Small intestine (tissue), 7 donors: ENCODE measurements around the gene AOPEP. TPM values are rescaled to one million over a fixed set of nuclear protein-coding genes. Genes with fewer than 3 reads are reported as not detected.
A peak's percentile ranks its signal among the peaks of the same experiment; 100 is the strongest.

Source experiments
- DNase-seq, 2 donors: peaks; one replicate each; pipeline versions ENCODE4 v3.0.0 to v3.0.0-alpha.2; 2013
- FAIRE-seq: peaks from 2 replicates; lab custom pipeline; 2012; peaks lifted over from hg19 to GRCh38; lab: Jason Lieb, UNC
- H3K27ac ChIP-seq, 3 donors: one replicate each; pipeline ENCODE4 v1.5.1; 2013; ENCODE audit warnings: low read length in 2 of 3, mild to moderate bottlenecking in 2 of 3, control low read depth in 1 of 3, inconsistent platforms in 1 of 3, low read depth in 1 of 3, moderate library complexity in 1 of 3
- H3K27me3 ChIP-seq, 3 donors: one replicate each; pipeline ENCODE4 v1.6.1; 2013; ENCODE audit warnings: low read length in 3 of 3, inconsistent platforms in 1 of 3; ENCODE audit not compliant: control insufficient read depth in 3 of 3, insufficient read depth in 3 of 3
- H3K36me3 ChIP-seq, 3 donors: one replicate each; pipeline ENCODE4 v1.6.1; 2013; ENCODE audit warnings: low read length in 3 of 3, inconsistent platforms in 1 of 3, low read depth in 1 of 3, mild to moderate bottlenecking in 1 of 3, moderate library complexity in 1 of 3; ENCODE audit not compliant: control insufficient read depth in 3 of 3, insufficient read depth in 2 of 3
- H3K4me1 ChIP-seq, 3 donors: one replicate each; pipeline ENCODE4 v1.6.1; 2013; ENCODE audit warnings: low read length in 2 of 3, inconsistent platforms in 1 of 3, low read depth in 1 of 3, mild to moderate bottlenecking in 1 of 3, moderate library complexity in 1 of 3; ENCODE audit not compliant: control insufficient read depth in 3 of 3, insufficient read depth in 2 of 3
- H3K4me3 ChIP-seq, 3 donors: one replicate each; pipeline ENCODE4 v1.5.1; 2013; ENCODE audit warnings: low read length in 3 of 3, control low read depth in 1 of 3, inconsistent platforms in 1 of 3, low read depth in 1 of 3, mild to moderate bottlenecking in 1 of 3, moderate library complexity in 1 of 3
- H3K9me3 ChIP-seq, 2 donors: one replicate each; pipeline ENCODE4 v1.6.1; 2013; ENCODE audit warnings: low read depth in 1 of 2, low read length in 1 of 2; ENCODE audit not compliant: control insufficient read depth in 2 of 2, insufficient read depth in 1 of 2
- WGBS, 3 donors: extraction: QIAGEN DNeasy Blood & Tissue Kit; methylation state at CpG; one replicate each; pipeline ENCODE4 v1.1.7; 2013; 5-methylcytosine and 5-hydroxymethylcytosine counted together
- polyA plus RNA-seq, 4 donors: library from polyadenylated mRNA; stranded (reverse) in 3 of 4; unstranded in 1 of 4; fragments of 200-250 nt in 3 of 4; fragments of 120-200 nt in 1 of 4; gene quantifications; one replicate each; pipeline versions ENCODE4 v1.2.1 to v1.2.3, GENCODE V29; 2013
- donor health status: healthy with polysubstance abuse.
- donor health status: control.
- donor health status: control.
- donor health status: Bipolar disorder and iron deficiency.
- donor health status: healthy.

AOPEP gene
- polyA plus RNA-seq, 4 donors, result 26.3 to 34.7 (median 28.4) TPM

DNA sequence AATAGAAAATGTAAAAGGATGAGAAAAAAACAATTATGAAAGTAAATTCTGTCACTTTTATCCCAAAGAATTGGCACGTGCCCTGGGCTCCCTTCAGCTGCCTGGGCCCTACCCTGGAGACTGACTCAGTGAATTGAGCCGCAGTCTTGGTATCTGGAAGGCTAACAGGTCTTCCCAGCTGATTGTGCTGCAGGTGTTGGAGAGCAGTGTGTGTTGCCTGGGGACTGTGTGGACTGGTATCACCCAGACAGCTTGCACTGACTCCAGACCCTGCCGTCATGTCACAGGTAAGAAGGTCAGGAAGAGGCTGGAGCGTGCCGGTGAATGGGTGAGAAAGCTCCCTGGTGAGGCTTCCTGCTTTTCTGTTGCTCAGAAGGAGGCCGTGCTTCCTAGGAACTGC, 83.3 kb downstream of the AOPEP start:
- H3K4me1 ChIP-seq, result peaks cover 0 to 17% (median 0%) of the 10 kb centered on the region in 3 donors
- DNase-seq (no peak), FAIRE-seq (no peak)
- H3K4me3 ChIP-seq, result no peak overlapping the region
- no peaks in the 10 kb centered on the region for H3K9me3 ChIP-seq
- H3K27me3 ChIP-seq, result no peaks in the 10 kb centered on the region
- H3K36me3 ChIP-seq, result peaks cover 0 to 29% (median 0%) of the 10 kb centered on the region in 3 donors
- WGBS, 3 donors, result 96 to 99% (median 99%) methylated on average over 6 of the region's 6 CpGs
- H3K27ac ChIP-seq, result no peak overlapping the region

DNA sequence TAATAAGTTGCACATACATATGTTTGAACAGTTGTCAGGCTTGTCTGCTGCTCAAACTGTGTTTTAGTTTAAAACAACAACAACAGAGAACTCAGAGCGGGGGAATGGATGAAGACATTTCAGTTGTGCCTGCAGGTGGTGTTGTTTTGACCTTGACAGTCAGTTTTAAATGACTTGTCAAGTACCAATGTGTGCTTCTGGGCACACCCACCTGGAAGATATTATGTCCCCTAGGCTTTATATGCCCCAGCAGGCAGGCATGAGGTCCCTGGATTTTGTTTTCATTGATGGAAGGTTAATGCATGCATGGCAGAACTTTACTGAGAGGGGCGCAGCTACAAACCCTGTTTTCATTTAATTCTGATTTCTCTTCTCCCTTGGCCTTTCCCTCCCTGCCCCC, 84.6 kb downstream of the AOPEP start:
- FAIRE-seq (no peak), DNase-seq (no peak)
- H3K27me3 ChIP-seq, result no peaks in the 10 kb centered on the region
- peaks cover 0 to 6% (median 0%) of the 10 kb centered on the region in 3 donors for H3K4me1 ChIP-seq
- H3K4me3 ChIP-seq, result no peak overlapping the region
- no peaks in the 10 kb centered on the region for H3K9me3 ChIP-seq
- H3K36me3 ChIP-seq, result peaks cover 0 to 31% (median 0%) of the 10 kb centered on the region in 3 donors
- H3K27ac ChIP-seq, result no peak overlapping the region
- 92 to 98% (median 95%) methylated on average over 2 of the region's 2 CpGs for WGBS, 3 donors

DNA sequence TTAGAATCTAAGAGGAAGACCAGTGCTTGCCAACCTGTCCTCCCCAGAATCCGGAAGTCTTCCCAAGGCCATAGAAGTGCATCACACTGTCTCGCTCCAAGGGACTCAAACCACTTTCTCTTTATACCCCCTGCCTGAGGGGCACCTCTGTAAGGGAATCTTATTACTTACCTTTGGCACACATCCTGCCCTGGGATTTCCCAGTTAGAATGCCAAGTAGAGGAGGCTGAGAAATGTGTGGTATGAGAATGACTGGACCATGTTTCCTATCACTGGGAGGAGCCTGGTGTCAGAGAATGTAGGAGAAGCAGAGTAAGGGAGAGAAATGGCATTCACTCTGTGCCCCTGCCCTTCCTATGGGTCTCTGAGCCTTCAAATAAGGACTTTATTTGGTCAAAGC, 85.8 kb downstream of the AOPEP start:
- no peak overlapping the region for H3K4me3 ChIP-seq
- DNase-seq, result no peak
- H3K27me3 ChIP-seq, result no peaks in the 10 kb centered on the region
- WGBS, 3 donors, result 92 to 98% (median 92%) methylated on average over 2 of the region's 2 CpGs
- H3K9me3 ChIP-seq, result no peaks in the 10 kb centered on the region
- H3K36me3 ChIP-seq, result peaks cover 0 to 32% (median 0%) of the 10 kb centered on the region in 3 donors
- H3K4me1 ChIP-seq, result no peaks in the 10 kb centered on the region
- no peak for FAIRE-seq
- H3K27ac ChIP-seq, result no peak overlapping the region

DNA sequence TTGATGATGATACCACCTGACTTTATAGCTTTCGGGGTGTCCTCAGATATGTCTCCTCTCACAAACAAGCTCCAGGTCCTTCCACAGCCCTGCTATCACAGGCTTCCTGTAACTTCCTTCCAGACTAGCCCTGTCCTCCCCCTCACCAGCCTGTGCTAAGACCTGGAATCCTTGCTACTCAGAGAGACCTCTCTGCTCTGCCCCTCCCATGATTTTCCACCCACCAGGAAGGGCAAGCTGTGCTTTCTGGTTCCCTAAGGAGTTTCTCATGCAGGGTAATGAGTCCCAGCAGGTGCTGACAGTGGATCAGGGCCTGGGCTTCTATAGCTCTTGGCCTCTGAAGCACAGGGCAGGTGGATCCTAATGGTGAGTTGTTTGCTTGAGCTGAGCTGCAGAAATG, 86.9 kb downstream of the AOPEP start:
- WGBS, 3 donors, result 100% methylated on average over 1 of the region's 1 CpG
- no peaks in the 10 kb centered on the region for H3K9me3 ChIP-seq
- DNase-seq (no peak), FAIRE-seq (no peak)
- H3K4me3 ChIP-seq, result no peak overlapping the region
- no peak overlapping the region for H3K27ac ChIP-seq
- H3K4me1 ChIP-seq, result no peaks in the 10 kb centered on the region
- H3K27me3 ChIP-seq, result no peaks in the 10 kb centered on the region
- peaks cover 0 to 30% (median 4%) of the 10 kb centered on the region in 3 donors for H3K36me3 ChIP-seq

DNA sequence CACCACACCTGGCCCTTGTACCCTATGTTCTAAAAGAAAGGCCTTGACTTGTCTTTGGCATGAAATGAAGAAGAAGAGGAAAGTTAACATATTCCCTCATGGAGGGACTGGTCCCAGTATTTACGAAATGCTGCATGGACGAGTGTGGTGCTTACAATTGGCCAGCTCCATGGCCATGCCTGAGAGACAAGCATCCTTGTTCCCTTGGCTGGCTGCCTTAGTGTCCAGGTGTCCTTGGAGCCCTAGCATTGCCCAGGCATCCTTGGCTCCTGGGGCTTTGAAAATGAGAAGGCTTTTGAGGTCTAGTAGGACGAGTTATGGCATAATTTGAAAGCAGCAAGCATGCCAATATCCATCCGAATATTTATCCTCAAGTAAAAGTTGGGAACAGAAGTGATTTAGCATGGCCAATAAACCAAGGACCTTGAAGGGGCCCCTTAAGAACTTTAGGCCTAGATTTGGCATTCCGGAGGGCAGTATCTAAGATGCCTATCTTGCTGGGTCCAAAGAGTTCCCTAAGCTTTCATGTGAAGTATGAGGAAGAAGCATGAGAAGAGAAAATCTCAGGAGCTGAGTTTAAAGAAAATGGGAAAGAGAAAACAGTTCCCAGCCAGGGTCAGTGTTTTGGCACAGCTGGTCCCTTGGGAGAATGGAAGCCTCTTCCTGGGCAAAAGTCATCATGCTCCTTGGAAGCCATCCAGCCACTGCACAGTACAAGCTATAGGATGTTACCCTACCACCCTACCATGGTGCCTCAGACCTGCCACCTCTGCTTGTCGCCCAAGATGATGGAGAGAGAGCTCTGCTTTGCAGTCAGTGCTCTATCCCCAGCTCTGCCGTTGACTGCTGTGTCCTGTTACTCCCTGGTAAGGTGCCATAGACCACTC, 91.0 kb downstream of the AOPEP start:
- Histone ChIP-seq H3K36me3 (peaks cover 0 to 23% (median 4%) of the 10 kb centered on the region in 3 donors), H3K4me1 (no peaks in the 10 kb centered on the region), H3K4me3 (no peak overlapping the region), H3K27me3 (no peaks in the 10 kb centered on the region), H3K9me3 (no peaks in the 10 kb centered on the region), H3K27ac (no peak overlapping the region)
- WGBS, 3 donors, result 63 to 78% (median 76%) methylated on average over 7 of the region's 7 CpGs
- DNase-seq, result no peak
- FAIRE-seq, result no peak

DNA sequence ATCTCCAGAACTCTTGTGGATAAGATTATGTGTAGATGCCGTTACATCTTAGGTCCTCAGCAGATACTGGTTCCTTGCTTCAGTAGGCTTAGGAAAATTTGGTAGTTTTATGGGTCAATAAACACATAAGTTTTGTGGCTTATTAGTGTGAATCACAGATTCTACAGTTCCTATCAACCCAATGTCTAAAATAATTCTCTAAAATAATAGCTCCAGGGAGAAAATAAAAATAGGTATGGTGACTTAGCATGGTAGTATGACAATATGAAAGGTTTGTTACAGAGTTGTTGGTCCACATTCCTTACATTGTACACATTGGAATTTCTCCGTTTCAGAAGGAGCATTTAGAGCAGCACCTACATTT, 91.7 kb downstream of the AOPEP start:
- no peaks in the 10 kb centered on the region for H3K27me3 ChIP-seq
- no peaks in the 10 kb centered on the region for H3K4me1 ChIP-seq
- H3K4me3 ChIP-seq, result no peak overlapping the region
- FAIRE-seq, result no peak
- no peaks in the 10 kb centered on the region for H3K9me3 ChIP-seq
- H3K36me3 ChIP-seq, result peaks cover 0 to 23% (median 4%) of the 10 kb centered on the region in 3 donors
- H3K27ac ChIP-seq, result no peak overlapping the region
- 93 to 98% (median 95%) methylated on average over 2 of the region's 2 CpGs for WGBS, 3 donors
- no peak for DNase-seq

DNA sequence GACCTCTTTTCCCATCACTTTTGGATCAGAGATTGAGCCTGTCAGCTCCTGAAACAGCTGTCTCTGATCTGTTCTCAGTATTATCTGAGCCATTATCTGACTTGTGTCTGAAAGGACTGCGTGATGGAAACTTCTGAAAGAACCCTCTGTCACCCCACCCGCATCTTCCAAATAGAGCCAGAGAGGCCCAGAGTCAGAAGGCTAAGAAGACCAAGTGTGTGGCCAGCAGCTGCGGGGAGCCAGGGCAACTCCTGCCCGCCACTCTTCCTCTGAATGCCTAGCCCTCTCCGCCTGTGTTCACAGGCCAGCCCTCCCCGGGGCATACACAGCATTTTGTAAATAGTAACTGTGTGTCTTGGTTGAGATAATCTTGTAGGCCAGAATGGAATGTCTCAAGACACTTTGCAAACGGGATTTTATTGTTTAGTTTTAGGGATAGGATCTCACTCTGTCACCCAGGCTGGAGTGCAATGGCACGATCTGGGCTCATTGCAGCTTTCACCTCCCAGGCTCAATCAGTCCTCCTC, 92.7 kb downstream of the AOPEP start:
- no peak overlapping the region for H3K4me3 ChIP-seq
- H3K9me3 ChIP-seq, result no peaks in the 10 kb centered on the region
- H3K27ac ChIP-seq, result peak overlapping the region in 1 of 3 donors; percentile 24
- 74 to 90% (median 84%) methylated on average over 8 of the region's 8 CpGs for WGBS, 3 donors
- FAIRE-seq (no peak), DNase-seq (no peak)
- H3K36me3 ChIP-seq, result peaks cover 0 to 17% (median 4%) of the 10 kb centered on the region in 3 donors
- H3K27me3 ChIP-seq, result no peaks in the 10 kb centered on the region
- no peaks in the 10 kb centered on the region for H3K4me1 ChIP-seq

DNA sequence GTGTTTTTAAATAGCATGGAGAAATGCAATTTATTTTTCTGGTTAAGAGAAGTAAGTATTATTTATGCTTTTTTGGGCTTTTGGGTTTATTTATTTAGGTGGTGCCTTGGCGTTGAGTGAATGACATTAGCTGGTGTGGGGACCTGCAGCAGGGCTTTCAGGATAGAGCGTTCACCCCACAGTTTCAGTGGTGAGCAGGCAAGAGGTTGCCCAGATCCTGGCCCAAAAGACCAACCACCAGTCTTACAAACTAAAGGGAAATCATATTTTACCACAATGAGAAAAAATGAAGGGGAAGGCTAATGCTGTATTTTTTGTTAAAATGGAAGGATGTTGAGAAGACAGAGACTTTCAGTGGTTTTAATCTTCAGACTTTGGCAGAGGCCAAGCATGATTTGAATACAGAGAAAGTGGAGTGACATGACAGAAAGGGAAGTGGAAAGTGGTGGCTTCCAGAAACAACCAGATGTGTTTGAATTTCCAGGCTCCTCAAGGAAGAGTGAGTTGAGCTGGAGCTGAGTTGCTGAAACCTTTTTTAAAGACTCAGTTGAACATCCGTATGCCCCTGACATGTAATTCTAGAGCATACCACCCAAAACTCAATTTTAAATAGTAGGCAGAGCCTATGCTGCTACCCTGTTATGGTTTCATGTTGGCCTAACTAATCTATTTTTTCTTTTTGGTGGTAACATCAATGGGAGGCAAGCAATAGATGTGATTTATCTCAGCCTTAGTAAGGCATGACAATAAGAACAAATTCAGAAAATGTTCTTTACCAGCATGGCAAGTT, 94.8 kb downstream of the AOPEP start:
- H3K4me1 ChIP-seq, result no peaks in the 10 kb centered on the region
- no peak for FAIRE-seq
- no peak overlapping the region for H3K4me3 ChIP-seq
- no peaks in the 10 kb centered on the region for H3K9me3 ChIP-seq
- WGBS, 3 donors, result 84 to 95% (median 94%) methylated on average over 3 of the region's 3 CpGs
- H3K27me3 ChIP-seq, result no peaks in the 10 kb centered on the region
- DNase-seq, result no peak
- H3K36me3 ChIP-seq, result peaks cover 2 to 20% (median 4%) of the 10 kb centered on the region in 3 donors
- no peak overlapping the region for H3K27ac ChIP-seq
